Activated T-helper 2 cell treated with anti-CD3 and anti-CD28 coated beads, Interferon-gamma antibody, Interleukin-2, Interleukin-4, amounts not matched to agents 10 μg/mL and 5 μg/mL and 100 μg/mL, durations not matched to agents 14 hours and 24 hours and 36 hours (primary cell): ENCODE results near the gene FOLR1. TPM values are rescaled to one million over a fixed set of nuclear protein-coding genes. Genes with fewer than 3 reads are reported as not detected.
"Not testable (repeated sequence)": the region's sequence is repeated elsewhere in the genome, so short reads cannot be mapped to it uniquely, and the experiment has no call there.

ENCODE experiments used
- DNase-seq: peaks from one replicate; pipeline ENCODE4 v3.0.0; 2021; ENCODE audit warnings: low spot score
- H3K27ac Mint-ChIP-seq: one replicate; pipeline ENCODE4 v1.8.0; 2021; ENCODE audit warnings: mixed read lengths
- H3K27me3 Mint-ChIP-seq: one replicate; pipeline ENCODE4 v1.8.0; 2021; ENCODE audit warnings: low read depth, mixed read lengths
- H3K36me3 Mint-ChIP-seq: one replicate; pipeline ENCODE4 v1.8.0; 2021; ENCODE audit warnings: low read depth, mixed read lengths
- H3K4me1 Mint-ChIP-seq: one replicate; pipeline ENCODE4 v1.8.0; 2021; ENCODE audit warnings: low read depth, mixed read lengths
- H3K4me3 Mint-ChIP-seq: one replicate; pipeline ENCODE4 v1.8.0; 2021; ENCODE audit warnings: low read depth, mild to moderate bottlenecking, moderate library complexity, mixed read lengths
- H3K9me3 Mint-ChIP-seq: one replicate; pipeline ENCODE4 v1.8.0; 2021; ENCODE audit warnings: mixed read lengths
- intact Hi-C: fragments of 100-400 bp; cut with micrococcal nuclease; formaldehyde crosslinking; loops from one replicate; pipeline ENCODE4 v1.15.1; 2023
- total RNA-seq: library from RNA; stranded (reverse); gene quantifications from 2 replicates; pipeline ENCODE4 v1.2.3, GENCODE V29; 2022

Gene FOLR1
- total RNA-seq, 1 donor from 2014 or later = not detected

- H3K9me3 Mint-ChIP-seq, DNase-seq, H3K4me3 Mint-ChIP-seq, H3K27ac Mint-ChIP-seq, H3K27me3 Mint-ChIP-seq, H3K36me3 Mint-ChIP-seq, H3K4me1 Mint-ChIP-seq, intact Hi-C loops: not testable (repeated sequence)
These were observed 22.2 kb upstream of the FOLR1 start for GRCh38 chr11:72169754-72170153.

DNA sequence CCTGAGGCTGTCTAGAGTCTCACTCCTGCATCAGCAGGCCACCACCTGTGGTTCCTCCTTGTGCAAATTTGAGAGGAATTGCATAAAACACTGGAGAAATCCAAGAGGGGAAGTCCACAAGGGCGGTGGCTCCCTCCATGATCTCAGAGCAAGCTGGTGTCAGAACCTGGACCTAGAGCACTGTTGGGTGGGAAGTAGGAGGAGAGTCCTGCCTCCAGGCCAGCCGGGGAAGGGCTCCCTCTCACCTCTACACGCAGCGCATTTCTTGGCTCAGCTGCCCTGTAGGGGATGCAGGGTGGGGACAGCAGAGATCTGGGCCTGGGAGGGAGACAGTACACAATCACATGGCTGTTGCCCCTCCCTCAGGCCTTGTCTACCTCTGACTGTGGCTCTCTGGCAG, 19.9 kb upstream of the FOLR1 start:
- H3K36me3 Mint-ChIP-seq, H3K4me1 Mint-ChIP-seq, H3K27ac Mint-ChIP-seq, DNase-seq, H3K9me3 Mint-ChIP-seq, intact Hi-C loops, H3K27me3 Mint-ChIP-seq, H3K4me3 Mint-ChIP-seq: not testable (repeated sequence)

DNA sequence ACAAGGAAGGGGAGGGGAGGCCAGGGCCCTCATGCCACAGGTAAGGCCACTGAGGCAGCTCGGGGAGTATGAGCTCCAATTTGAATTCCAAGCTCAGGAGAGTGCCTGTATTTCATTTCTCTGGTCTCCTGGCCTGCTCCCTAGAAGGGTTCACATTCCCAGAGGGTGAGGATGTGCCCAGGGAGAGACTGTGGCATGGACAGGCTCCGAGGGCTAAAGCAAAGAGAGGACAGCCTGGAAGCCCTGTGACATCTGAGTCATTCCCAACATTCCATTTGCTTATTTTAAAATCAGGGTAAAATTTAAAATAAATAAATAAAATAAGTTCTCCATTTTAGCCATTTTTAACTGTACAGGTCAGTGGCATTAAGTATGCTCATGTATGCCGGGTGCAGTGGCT, 18.6 kb upstream of the FOLR1 start:
- Mint-ChIP-seq H3K27me3 (peaks cover 2% of the 10 kb centered on the region), H3K4me1 (peaks cover 6% of the 10 kb centered on the region), H3K9me3 (no peaks in the 10 kb centered on the region), H3K27ac (no peak overlapping the region), H3K4me3 (no peak overlapping the region), H3K36me3 (no peaks in the 10 kb centered on the region)
- DNase-seq = no peak
- intact Hi-C loops = no loop called here

GRCh38 chr11:72174302-72175070, 17.5 kb upstream of the FOLR1 start:
- Mint-ChIP-seq H3K27ac (no peak overlapping the region), H3K4me3 (no peak overlapping the region), H3K36me3 (no peaks in the 10 kb centered on the region), H3K27me3 (peaks cover 2% of the 10 kb centered on the region), H3K4me1 (peaks cover 6% of the 10 kb centered on the region), H3K9me3 (no peaks in the 10 kb centered on the region)
- intact Hi-C loops = no loop called here
- DNase-seq = no peak

DNA sequence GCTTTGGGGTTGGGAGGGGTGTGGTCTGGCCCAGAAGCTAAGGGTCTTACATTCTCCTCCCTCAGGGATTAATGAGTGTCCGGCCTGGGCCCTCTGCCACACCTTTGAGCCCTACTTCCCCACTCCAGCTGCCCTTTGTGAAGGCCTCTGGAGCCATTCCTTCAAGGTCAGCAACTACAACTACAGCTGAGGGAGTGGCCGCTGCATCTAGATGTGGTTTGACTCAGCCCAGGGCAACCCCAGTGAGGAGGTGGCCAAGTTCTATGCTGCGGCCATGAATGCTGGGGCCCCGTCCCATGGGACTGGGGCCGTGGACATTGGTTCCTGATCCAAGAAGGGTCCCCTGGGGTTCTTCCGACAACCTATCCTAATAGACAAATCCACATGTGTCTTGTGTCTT, 14.3 kb upstream of the FOLR1 start:
- peaks cover 15% of the 10 kb centered on the region for H3K4me1 Mint-ChIP-seq
- H3K36me3 Mint-ChIP-seq = no peaks in the 10 kb centered on the region
- intact Hi-C loops = no loop called here
- H3K27me3 Mint-ChIP-seq = peaks cover 4% of the 10 kb centered on the region
- H3K4me3 Mint-ChIP-seq = no peak overlapping the region
- no peaks in the 10 kb centered on the region for H3K9me3 Mint-ChIP-seq
- DNase-seq = no peak
- H3K27ac Mint-ChIP-seq = no peak overlapping the region

DNA sequence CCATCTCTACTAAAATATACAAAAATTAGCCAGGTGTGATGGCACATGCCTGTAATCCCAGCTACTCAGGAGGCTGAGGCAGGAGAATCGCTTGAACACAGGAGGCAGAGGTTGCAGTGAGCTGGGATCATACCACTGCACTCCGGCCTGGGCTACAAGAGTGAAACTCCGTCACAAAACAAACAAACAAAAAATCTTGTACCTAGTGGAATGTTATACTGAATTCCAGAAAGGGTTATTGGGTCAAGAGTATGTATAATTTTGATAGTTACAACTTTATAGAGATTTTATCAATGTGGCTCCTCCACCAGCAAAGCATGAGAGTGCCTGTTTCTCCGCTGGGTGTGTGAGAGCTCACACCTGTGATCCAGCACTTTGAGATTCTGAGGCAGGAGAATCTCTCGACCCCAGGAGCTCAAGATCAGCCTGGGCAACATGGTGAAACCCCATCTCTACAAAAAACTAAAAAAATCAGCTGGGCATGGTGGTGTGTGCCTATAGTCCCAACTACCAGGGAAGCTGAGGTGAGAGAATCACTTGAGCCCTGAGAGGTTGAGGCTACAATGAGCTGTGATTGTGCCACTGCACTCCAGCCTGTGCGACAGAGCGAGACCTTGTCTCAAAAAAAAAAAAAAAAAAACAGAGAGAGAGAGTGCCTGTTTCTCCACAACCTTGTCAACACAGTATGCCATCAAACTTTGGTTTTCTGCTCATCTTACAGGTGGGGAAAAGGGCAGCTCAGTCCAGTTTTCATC, 12.7 kb upstream of the FOLR1 start:
- H3K4me1 Mint-ChIP-seq = peaks cover 17% of the 10 kb centered on the region
- DNase-seq = no peak
- H3K27ac Mint-ChIP-seq = peak overlapping the region; percentile 74
- H3K27me3 Mint-ChIP-seq = peaks cover 9% of the 10 kb centered on the region
- H3K36me3 Mint-ChIP-seq = no peaks in the 10 kb centered on the region
- no peaks in the 10 kb centered on the region for H3K9me3 Mint-ChIP-seq
- intact Hi-C loops = no loop called here
- H3K4me3 Mint-ChIP-seq = no peak overlapping the region

DNA sequence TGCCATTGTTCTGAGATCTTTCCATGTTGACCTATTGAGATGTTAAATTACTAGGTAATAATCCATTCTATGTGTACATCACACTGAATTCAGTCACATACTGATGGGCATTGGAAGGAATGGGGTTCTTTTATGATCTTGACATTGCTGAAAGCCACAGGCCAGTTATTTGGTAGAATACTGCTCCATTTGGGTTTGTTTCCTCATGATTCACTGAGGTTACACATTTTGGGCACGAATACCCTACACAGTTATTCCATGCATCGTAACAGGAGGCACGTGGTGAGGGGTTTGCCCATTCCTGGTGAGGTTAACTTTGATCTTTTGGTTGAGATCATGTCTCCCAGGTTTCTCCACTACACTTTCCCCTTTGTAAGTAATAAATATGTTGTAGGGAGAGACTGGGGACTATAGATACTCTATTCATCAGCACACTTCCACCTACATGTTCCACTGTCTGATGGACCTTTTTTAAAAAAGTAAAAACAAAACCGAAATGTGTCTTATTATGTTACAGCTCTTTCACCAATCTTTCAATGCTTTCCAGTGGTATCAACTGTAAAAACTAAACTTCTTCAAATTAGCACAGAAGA, 12.0 kb upstream of the FOLR1 start:
- DNase-seq = no peak
- intact Hi-C loops = loop anchor here (5.0 kb wide), 1 partner anchor 203 kb away; no protein-coding TSS in a partner anchor
- no peaks in the 10 kb centered on the region for H3K9me3 Mint-ChIP-seq
- peaks cover 17% of the 10 kb centered on the region for H3K4me1 Mint-ChIP-seq
- H3K4me3 Mint-ChIP-seq = no peak overlapping the region
- no peaks in the 10 kb centered on the region for H3K36me3 Mint-ChIP-seq
- H3K27me3 Mint-ChIP-seq = peaks cover 9% of the 10 kb centered on the region
- peak overlapping the region; percentile 74 for H3K27ac Mint-ChIP-seq

GRCh38 chr11:72180892-72181552, 10.9 kb upstream of the FOLR1 start:
- not testable (repeated sequence) for H3K27ac Mint-ChIP-seq, H3K4me3 Mint-ChIP-seq, H3K36me3 Mint-ChIP-seq, H3K27me3 Mint-ChIP-seq, H3K9me3 Mint-ChIP-seq, DNase-seq
- intact Hi-C loops = loop anchor here (5.0 kb wide), 1 partner anchor 204 kb away; no protein-coding TSS in a partner anchor
- H3K4me1 Mint-ChIP-seq = peaks cover 17% of the 10 kb centered on the region

DNA sequence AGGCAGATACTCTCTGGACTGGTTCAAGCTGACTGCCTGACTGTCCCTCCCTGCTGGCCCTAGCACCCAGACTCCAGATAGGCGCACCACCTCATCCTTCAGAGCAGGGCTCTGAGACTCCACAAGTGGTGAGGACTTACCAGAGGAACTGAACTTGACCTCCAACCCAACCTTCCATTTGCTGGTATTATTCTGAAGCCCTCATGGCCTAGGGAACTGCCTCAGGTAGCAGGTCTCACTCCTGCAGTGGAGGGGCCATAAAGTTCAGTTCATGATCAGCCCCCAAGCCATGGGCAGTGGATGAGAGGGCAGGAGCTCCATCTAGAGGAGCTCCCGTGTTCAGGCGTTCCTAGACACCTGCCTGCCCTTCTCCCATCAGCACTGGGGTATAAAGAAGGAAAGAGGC, 10.4 kb upstream of the FOLR1 start:
- not testable (repeated sequence) for DNase-seq, H3K27me3 Mint-ChIP-seq, H3K36me3 Mint-ChIP-seq, H3K4me3 Mint-ChIP-seq, H3K27ac Mint-ChIP-seq, H3K9me3 Mint-ChIP-seq
- intact Hi-C loops = loop anchor here (5.0 kb wide), 1 partner anchor 204 kb away; no protein-coding TSS in a partner anchor
- H3K4me1 Mint-ChIP-seq = peaks cover 17% of the 10 kb centered on the region

GRCh38 chr11:72188267-72188666, 3.7 kb upstream of the FOLR1 start:
- Mint-ChIP-seq H3K27ac (no peak overlapping the region), H3K27me3 (peaks cover 6% of the 10 kb centered on the region), H3K4me1 (peaks cover 2% of the 10 kb centered on the region), H3K9me3 (no peaks in the 10 kb centered on the region), H3K36me3 (no peaks in the 10 kb centered on the region), H3K4me3 (no peak overlapping the region)
- intact Hi-C loops = no loop called here
- DNase-seq = no peak

DNA sequence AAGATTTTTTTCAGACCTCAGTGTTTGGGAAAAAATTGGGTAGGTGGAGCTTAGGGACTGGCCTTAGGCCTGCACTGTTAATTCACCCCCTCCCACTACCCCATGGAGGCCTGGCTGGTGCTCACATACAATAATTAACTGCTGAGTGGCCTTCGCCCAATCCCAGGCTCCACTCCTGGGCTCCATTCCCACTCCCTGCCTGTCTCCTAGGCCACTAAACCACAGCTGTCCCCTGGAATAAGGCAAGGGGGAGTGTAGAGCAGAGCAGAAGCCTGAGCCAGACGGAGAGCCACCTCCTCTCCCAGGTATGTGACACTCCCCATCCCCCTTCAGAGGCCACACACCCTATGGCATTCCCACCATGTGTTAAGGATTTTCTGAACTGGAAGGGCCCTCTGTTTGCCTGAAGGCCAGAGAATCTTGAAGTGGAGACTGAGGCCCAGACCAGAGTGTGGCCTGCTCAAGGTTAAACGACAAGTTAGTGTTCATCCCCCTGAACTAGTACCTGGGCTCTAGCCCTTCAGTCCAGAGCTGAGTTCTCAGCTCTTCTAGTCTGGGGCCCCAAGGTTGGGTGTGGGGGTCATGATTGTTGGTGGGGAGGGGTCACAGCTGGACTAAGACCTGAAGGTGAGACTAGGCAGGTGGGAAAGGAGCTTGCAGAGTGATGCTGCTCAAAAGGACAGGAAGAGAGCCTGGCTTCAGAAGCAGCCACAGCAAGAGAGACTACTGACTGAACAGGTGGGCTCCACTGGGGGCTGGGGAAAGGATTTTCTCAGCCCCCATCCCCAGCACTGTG, 2.3 kb upstream of the FOLR1 start:
- no peaks in the 10 kb centered on the region for H3K9me3 Mint-ChIP-seq
- intact Hi-C loops = no loop called here

DNA sequence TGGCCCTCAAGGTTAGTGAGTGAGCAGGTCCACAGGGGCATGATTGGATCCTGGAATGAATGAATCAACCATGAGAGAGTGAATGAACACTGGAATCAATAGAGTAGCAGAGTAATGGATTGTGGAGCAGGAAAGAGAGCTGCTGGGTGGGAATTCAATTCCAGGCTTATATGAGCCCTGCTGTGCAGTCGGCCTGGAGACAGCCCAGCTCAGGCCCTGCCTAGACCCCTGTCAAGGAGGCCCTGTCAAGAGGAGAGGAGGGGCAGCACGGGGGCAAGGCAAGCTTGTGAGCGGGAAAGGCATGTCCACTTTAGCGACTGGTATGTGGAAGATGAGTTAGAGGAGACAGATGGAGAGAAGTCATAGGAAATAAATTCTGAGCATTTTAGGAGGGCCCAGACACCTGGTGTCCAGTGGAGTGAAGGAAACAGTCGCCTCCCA, 1.3 kb upstream of the FOLR1 start:
- Mint-ChIP-seq H3K4me3 (no peak overlapping the region), H3K27ac (no peak overlapping the region), H3K9me3 (no peaks in the 10 kb centered on the region), H3K4me1 (no peaks in the 10 kb centered on the region), H3K36me3 (no peaks in the 10 kb centered on the region), H3K27me3 (peaks cover 3% of the 10 kb centered on the region)
- intact Hi-C loops = no loop called here
- DNase-seq = no peak

More for the DNA sequence above, 2.3 kb upstream of the FOLR1 start:
- Mint-ChIP-seq H3K36me3 (no peaks in the 10 kb centered on the region), H3K27me3 (peaks cover 2% of the 10 kb centered on the region), H3K27ac (no peak overlapping the region), H3K4me1 (no peaks in the 10 kb centered on the region), H3K4me3 (no peak overlapping the region)
- no peak for DNase-seq
